ENCODE measurements around the gene AFF4.

DNA sequence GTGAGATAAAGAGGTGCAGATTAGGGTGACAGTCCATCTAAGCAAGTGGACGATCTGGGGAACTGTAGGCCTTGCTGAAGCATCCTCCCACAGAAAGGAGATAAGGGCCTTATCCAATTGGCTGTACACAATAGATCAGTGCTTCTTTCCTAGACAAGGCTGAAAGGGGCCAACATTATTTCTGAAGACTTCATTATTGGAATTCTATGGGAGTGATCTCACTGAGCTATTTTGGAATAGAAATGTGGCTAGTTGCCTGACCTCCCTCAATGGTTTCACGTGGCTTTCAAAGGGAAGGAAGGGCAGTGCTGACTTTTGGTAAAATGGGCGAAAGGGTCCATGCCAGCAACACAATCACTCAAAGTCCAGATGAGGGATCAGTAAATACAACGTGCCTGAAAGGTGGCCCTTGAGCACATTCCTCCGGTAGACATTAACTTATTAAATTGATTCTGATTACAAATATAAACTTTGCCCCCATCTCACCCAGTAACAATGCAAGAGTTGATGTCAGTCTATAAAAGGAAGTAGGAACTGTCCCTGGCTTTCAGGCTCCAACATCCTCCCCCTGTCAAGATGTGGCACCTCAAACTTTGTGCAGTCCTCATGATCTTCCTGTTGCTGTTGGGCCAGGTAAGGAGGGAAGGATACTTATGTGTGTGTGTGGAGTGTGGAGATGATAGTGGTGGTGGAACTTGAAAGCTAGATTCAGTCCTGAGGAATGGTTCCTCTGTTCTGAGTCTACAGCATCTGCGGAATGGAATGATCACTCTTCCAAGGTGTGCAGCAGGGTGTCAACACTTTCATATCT, 90.1 kb downstream of the AFF4 start, which contains the start of gene LEAP2:
- TF ChIP-seq, protein P1, sequence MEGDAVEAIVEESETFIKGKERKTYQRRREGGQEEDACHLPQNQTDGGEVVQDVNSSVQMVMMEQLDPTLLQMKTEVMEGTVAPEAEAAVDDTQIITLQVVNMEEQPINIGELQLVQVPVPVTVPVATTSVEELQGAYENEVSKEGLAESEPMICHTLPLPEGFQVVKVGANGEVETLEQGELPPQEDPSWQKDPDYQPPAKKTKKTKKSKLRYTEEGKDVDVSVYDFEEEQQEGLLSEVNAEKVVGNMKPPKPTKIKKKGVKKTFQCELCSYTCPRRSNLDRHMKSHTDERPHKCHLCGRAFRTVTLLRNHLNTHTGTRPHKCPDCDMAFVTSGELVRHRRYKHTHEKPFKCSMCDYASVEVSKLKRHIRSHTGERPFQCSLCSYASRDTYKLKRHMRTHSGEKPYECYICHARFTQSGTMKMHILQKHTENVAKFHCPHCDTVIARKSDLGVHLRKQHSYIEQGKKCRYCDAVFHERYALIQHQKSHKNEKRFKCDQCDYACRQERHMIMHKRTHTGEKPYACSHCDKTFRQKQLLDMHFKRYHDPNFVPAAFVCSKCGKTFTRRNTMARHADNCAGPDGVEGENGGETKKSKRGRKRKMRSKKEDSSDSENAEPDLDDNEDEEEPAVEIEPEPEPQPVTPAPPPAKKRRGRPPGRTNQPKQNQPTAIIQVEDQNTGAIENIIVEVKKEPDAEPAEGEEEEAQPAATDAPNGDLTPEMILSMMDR (conservative IDR thresholded peaks at IDR 0.05; ENCODE audit: low read depth, low read length) = no peak
- TF ChIP-seq EZH2 (IDR thresholded peaks at IDR 0.05; ENCODE audit: borderline replicate concordance, low read depth, low read length, poor library complexity, severe bottlenecking) = no peak

Measured in A673 (cell line).